HG02885 (cell line): ENCODE results near the gene GSTCD.
"Not testable (repeated sequence)": the region's sequence is repeated elsewhere in the genome, so short reads cannot be mapped to it uniquely, and the experiment has no call there.

Experiments used
- ATAC-seq: cut with Tn5 transposase; IDR thresholded peaks from one replicate; pipeline ENCODE4 v1.9.1; 2021; ENCODE audit warnings: mild to moderate bottlenecking; ENCODE audit not compliant: unreplicated experiment, poor library complexity

GSTCD gene

DNA sequence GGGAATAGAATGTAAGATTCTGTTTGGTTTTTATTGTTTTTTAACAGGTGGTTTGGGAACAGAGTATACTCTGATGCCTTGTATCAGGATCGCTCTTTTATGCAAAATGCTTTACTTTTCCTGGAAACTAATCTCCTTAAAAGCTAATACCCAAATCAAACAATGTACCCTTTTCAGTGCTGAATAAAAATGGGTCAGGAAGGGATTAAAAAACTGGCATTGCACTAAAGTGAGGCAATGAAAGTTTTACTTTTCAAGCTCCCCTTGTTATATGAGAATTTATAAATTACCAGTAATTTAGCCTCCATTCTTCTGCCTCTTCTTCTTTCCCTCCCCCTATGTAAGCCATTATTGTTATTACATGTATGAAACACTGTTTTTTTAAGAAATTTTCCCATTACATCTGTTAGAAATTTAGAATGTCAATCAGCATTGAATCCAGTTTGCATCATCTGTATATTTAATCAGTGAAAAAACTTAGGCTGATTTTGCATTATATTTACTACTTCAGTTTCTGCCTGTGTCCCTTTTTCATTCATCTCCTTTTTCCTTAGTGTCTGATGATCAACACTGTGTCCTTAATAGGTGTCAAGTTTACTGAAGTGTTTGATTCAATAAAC, 97.0 kb downstream of the GSTCD start:
- ATAC-seq = no peak

DNA sequence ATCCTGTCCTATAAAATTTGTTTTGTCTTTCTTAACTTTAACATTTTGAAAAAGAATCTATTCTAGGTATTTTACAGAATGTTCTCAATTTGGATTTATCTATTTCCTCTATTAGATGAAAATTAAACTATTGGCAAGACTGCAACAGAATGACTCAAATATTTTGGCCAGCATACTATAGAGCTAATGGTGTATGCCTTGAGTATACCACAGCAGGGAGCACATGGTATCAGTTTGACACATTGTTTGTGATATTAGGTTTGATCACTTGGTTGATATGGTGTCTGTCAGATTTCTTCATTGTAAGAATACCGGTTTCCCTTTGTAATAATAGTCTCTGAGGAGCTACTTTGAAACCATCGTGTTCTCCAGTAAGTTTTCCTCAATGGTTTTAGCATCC, 98.9 kb downstream of the GSTCD start:
- ATAC-seq = no peak

DNA sequence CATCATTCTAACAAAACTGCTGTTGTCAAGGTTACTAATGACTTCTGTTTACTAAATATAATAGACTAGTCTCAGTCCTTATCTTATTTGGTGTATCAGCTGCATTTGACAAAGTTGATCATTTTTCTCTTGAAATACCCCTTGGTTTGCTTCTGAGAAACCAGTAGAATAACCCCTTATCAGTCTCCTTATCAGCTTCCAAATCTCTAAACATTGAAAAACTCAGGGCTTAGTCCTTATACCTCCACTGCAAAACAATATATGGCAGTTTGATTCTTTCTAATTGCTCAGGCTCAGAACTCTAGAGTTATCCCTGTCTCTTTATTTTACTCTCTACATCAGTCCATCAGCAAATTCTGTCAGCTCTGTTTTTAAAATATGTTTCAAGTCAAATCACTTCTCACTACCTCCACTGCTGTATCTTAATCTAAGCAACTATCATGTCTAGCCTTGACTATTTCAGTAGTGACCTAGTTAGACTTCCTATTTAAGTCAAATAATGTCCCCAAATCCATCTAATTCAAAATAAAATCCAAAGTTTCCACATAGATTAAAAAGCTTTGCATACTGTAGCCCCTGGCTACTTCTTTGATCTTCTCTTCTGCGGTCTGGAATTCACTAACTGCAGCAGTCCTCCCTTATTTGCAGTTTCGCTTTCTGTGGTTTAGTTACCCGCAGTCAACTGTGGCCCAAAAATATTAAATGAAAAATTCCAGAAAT, 99.6 kb downstream of the GSTCD start:
- no peak for ATAC-seq

DNA sequence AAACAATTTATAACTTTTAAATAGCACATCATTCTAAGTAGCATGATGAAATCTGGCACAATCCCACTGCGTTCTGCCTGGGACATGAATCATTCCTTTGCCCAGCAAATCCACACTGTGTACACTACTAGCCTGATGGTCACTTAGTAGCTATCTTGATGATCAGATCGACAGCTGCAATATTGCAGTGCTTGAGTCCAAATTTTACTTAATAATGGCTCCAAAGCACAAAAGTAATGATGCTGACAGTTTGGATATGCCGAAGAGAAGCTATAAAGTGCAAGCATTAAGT, 100.1 kb downstream of the GSTCD start:
- no peak for ATAC-seq

DNA sequence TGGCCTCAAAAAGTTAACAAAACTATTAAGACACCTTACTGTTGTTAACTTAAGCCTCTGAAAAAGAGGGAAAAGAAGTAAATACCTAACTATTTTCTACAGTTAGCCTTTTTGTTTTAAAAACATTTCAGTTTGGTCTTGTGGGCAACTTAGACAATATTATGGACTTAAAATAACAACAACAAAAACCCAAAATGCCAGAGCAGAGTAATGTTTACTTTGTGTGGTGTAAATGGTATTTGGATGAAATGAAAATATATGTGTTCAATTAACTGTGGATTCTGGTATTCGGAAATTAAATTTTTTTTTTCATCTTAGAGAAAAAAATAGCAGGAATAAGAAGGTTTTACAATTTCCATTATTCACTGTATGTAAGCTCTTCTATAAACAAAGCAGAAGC, 107.1 kb downstream of the GSTCD start:
- no peak for ATAC-seq

DNA sequence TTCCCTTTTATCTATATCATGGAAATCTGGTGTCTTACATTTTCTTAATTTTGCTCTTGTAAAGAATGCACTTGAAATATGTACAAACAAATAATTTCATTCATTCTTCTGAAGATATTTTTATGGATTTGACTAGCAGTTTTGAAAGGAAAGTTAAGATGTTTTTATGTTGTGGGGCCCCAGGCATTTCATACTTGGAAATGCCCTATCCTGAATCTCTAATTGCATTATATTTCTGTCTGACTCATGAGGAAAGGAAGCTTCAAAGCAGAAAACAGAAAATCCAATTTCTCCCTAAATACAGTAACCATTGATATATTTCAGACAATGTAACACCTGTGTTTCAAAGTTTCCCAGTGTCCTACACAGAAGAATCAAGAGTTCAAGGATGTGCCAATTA, 113.5 kb downstream of the GSTCD start:
- ATAC-seq = no peak

DNA sequence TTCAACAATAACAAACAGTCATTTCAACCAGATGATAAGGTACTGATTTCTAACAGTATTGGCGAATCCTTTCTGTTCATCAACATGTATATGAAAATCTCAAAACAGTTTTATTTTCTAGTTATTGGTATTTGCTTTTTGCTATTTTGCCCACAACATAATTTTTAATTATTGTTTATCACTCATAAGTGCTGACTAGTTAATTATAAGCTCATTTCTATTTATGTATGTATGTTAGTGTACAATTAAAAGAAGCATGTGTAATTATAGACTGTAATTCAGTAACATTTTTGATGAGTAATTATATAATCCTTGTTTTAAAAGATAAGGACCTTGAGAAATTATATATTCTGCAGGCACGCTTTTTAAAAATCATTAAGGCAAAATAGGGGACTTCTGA, 119.5 kb downstream of the GSTCD start:
- ATAC-seq = no peak

DNA sequence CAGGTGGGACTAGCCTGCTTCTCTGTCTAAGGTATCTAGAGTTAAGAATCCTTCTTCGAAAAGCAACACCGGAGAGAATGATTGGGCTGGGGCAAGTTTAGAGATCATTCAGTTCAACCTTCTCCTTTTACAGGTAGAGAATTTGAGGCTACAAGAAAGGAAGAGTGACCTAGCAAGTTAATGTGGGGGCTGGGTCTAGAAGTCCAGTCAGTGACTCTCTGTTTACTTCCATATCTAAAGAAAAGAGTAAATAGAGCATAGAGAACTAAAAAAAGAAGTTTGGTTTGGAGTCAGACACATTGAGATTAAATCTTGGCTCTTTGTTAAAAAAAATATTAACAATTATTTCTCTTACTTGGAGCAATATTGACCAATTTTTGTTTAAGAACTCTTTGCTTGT, 122.6 kb downstream of the GSTCD start:
- no peak for ATAC-seq

DNA sequence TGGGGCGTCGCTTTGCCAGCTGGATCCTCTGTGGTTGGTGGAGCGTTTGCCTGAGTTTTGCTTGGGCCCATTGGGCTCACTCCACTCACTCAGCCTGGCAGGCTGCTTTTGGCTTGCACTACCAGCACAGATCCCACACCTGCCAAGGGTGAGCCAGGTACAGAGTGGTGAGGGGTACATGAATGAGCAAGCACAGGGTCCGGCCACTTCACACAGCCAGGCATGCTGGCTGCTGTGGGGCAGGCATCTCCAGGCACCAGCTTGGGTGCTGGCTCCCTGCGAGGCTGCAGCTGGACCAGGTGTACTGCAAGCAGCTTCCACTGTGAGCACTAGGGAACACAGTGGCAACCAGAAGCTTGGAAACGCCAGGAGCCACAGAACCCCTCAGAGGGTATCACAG, 126.6 kb downstream of the GSTCD start:
- no peak for ATAC-seq

DNA sequence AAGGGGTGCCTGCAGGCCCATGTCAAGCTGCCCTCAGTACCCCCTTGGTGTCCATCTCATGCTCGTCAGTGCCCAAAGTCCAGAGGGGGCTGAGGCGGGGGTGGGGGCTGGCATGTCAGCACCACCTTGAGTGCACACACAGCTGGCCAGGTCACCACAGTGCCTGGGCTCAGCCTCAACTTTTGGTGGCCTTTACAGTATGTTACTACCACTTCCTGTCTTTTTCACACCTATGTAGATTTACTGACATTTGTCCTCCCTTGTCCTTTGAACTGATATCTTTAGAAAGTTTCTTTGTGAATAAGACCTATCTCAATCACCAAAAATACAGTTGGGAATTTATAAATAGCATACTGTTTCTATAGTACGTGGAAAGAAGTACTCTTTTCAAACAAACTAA, 128.0 kb downstream of the GSTCD start:
- ATAC-seq = no peak

DNA sequence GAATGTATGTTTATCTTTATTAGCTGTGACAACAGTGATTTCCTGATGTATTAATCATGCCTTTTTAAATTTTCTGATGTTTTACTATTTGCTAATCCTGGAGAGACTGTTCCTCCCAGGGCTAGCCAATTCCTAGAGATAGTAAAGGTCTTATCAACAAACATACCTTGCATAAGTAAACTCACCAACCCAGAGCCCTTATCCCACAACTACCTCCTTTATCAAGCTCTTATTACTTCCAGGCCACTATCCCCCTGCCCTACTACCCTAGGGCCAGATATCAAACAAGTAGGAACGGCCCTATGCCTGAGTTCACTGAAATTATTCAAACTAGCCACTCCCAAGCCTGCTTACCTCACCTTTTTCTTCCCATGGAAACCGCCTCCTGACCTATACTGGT, 128.5 kb downstream of the GSTCD start:
- ATAC-seq = no peak

DNA sequence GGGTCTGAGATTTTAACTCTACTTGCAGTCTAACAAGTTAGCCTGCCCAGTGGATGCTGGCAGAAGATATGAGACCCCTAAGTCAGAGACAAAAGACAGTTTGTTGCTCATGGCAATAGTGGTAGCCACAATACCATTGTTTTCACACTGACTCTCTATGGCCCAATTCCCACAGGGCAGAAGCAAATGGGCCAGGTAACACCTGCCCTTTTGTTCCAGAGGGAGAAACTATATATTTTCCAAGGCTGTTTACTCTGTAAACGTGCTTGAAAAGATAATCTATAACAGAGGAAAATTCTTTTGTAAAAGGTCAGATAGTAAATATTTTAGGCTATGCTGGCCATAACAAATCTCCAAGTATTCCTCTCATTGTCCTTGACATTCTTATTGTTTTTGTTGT, 129.5 kb downstream of the GSTCD start:
- ATAC-seq = no peak

DNA sequence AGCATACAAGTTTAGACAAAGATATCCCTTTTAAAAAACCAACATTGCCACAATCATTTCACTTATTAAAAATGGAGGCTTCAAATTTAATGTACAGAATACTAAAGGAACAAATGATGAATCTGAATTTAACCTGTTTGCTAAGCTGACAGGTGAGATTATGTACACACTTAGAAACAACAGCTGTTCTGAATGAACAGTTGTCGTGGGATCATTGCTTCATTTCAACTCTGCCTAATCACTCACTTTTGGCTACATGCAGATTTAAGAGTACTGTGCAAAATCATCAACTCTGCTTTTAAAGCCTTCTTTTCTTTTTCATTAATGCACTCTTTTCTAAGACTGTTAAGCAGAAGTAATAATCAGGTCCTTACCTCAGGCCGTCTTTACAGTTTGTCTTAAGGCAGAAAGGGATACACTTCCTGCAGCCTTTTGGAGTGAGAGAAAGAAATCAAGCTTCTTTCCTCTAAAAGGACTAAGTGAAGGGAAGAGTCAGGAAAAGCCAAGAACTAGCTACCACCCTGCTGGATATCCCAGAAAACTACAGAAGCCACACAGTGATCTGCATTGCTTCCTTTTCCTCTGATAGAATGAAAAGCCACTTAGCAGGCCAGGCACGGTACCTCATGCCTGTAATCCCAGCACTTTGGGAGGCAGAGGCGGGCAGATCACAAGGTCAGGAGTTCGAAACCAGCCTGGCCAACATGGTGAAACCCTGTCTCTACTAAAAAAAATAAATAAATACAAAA, 132.0 kb downstream of the GSTCD start:
- no peak for ATAC-seq

DNA sequence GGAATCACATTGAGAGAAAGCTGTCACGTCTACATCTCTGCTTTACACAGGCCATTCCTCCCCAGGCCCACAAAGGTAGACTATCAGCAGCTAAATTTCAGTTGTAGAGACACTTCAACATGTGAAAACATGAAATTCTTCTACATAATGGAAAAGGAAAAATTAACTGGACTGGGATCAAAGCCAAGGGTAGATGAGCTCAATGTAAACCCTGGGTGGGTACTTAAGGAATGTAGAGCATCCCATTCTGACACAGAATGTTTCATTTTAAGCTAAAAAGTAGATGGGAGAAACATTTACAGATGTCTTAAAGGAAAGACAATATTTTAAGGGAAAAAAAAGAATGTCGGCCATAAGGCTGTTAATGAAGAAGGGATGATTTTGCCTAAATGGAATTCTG, 135.4 kb downstream of the GSTCD start:
- ATAC-seq = no peak

DNA sequence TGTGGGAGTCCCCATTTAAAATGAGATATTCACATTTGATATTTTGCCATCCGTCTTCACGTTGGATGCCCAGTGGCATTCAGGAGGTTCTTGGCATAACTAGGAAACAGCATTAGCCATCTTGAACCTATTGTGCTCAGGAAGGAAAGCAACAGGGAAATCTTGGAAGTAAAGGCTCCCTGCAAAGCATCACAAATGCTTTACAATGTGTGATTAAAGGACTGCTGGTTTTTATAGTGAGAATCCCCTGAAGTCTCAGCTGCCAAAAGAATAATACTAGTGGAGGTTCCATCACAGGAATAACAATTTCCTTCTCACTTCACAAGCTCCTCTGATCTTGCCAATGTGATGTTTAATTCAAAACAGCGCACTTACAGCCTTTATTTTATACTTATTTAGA, 137.0 kb downstream of the GSTCD start:
- ATAC-seq = no peak

DNA sequence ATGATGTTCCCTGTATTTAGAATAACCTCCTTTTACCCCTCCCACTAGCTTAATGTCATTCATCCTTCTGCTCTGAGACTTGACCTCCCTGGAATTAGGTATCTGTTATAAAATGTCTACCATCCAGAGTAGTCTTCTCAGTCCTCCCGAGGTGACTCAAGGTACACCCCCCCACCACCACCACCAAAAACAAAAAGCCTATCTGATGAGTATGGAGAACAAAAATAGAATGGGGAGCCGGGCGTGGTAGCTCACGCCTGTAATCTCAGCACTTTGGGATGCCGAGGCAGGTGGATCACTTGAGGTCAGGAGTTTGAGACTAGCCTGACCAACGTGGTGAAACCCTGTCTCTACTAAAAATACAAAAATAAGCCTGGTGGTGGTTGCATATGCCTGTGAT, 139.8 kb downstream of the GSTCD start:
- not testable (repeated sequence) for ATAC-seq

DNA sequence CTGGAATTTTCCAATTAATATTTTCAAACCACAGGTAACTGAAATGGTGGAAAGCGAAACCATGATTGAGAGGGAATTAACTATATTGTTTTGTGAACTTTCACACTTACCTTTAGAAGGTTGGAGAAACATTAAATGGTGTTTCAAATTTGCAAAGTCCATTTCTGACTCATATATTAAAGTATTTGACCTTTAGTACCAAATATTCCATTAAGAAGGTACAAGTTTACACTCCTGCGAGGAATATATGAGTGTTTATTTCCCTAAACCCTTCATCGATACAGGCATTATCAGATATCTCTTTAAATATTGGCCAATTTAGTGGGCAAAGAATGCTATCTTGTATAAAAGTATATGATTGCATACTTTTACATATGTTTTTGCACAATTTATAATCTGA, 142.6 kb downstream of the GSTCD start:
- ATAC-seq = no peak

DNA sequence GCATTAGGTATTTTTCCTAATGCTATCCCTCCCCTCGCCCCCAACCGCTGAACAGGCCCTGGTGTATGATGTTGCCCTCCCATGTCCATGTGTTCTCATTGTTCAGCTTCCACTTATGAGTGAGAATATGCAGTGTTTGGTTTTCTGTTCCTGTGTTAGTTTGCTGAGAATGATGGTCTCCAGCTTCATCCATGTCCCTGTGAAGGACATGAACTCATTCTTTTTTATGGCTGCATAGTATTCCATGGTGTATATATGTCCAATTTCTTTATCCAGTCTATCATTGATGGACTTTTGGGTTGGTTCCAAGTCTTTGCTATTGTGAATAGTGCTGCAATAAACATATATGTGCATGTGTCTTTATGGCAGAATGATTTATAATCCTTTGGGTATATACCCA, 143.6 kb downstream of the GSTCD start:
- ATAC-seq = not testable (repeated sequence)

DNA sequence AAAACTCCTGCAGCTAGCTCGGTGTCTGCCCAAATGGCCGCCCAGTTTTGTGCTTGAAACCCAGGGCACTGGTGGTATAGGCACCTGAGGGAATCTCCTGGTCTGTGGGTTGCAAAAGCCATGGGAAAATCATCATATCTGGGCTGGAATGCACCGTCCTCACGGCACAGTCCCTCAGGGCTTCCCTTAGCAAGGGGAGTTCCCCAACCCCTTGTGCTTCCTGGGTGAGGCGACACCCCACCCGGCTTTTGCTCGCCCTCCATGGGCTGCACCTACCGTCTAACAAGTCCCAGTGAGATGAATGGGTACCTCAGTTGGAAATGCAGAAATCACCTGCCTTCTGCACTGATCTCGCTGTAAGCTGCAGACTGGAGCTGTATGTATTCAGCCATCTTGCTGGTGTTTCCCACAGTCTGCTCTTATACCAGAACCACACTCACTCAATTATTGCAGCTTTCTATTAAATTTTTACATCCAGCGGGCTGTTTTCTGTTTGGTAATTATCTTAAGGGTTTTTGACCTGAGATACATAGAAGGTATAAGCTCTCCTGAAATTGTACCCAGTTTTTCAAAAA, 150.0 kb downstream of the GSTCD start:
- ATAC-seq = peak; percentile 65

DNA sequence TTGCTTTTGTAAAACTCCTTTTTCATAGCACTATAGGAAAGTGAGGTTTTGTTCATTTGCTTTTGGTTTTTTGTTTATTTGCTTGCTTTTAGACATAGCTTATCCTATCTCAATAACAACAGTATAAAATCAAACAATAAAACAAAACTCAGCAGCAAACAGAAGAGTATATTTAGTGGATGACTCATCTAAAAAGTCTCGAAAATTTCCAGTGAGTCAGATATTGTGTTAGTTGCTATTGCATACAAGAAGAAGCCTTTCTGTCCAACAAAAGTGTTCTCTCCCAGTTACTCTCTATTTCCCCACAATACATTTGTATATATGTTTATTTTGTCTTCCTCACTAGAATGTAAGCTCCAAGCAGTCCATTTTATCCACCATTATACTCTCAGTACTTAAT, 150.6 kb downstream of the GSTCD start:
- no peak for ATAC-seq

DNA sequence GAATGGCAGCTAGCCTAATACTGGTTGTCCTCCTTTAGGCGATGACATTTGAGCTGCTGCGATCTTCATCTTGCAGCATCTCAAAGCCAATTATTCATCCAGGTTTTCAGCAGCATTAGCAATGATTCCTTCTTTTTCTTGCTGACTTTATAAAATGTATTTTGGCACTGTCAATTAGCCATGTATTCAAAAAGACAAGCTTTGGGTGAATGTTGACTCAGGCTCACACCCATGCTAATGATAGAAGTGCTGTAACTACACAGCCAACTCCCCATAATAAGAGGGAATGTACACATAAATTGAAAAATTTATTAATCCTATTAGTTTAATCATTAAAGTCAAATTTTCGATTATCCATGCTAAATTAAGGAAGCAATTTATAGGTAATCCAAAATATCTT, 162.4 kb downstream of the GSTCD start:
- ATAC-seq = no peak

DNA sequence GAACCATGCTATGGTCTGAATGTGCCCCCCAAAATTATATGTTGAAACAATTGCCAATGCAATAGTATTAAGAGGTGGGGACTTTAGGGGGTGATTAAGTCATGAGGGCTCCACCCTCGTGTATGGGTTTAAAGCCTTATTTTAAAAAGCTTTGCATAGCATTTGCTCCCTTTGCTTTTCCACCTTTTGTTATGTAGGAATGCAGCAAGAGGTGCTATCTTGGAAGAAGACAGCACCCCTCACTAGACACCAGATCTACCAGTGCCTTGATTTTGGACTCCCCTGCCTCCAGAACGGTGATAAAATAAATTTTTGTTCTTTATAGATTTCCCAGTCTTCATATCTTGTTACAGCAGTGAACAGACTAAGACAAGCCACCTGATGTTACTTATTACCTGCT, 163.4 kb downstream of the GSTCD start:
- ATAC-seq = no peak
